Calu3 (cell line): Measurements from ENCODE around the gene SHC2. TPM values are rescaled to one million over a fixed set of nuclear protein-coding genes. Genes with fewer than 3 reads are reported as not detected.

ENCODE experiments used
- BruUV-seq: library from RNA; stranded (reverse); fragments of 400-500 nt; replicated peaks from 2 replicates; lab custom pipeline; 2021; lab: Mats Ljungman, UMichigan
- CTCF ChIA-PET: fragments of 300-600 bp; sonication (Branson Sonifier 250); formaldehyde crosslinking; loops from one replicate; lab custom pipeline; 2022; ENCODE audit warnings: antibody characterized with exemption; lab: Charles Lee
- DNase-seq: peaks from one replicate; pipeline ENCODE4 v3.0.0; 2022
- H3K27ac Mint-ChIP-seq: one replicate; pipeline ENCODE4 v1.8.0; 2022; ENCODE audit warnings: mixed read lengths; ENCODE audit not compliant: unreplicated experiment
- H3K27me3 Mint-ChIP-seq: one replicate; pipeline ENCODE4 v1.8.0; 2022; ENCODE audit warnings: mixed read lengths; ENCODE audit not compliant: unreplicated experiment
- H3K36me3 Mint-ChIP-seq: one replicate; pipeline ENCODE4 v1.8.0; 2022; ENCODE audit warnings: mild to moderate bottlenecking, moderate library complexity, mixed read lengths; ENCODE audit not compliant: insufficient read depth, unreplicated experiment
- H3K4me1 Mint-ChIP-seq: one replicate; pipeline ENCODE4 v1.8.0; 2022; ENCODE audit warnings: mild to moderate bottlenecking, low read depth, mixed read lengths; ENCODE audit not compliant: unreplicated experiment
- H3K4me3 Mint-ChIP-seq: one replicate; pipeline ENCODE4 v1.8.0; 2022; ENCODE audit warnings: mild to moderate bottlenecking, low read depth, moderate library complexity, mixed read lengths; ENCODE audit not compliant: unreplicated experiment
- H3K9me3 Mint-ChIP-seq: one replicate; pipeline ENCODE4 v1.8.0; 2022; ENCODE audit warnings: low read depth, mixed read lengths; ENCODE audit not compliant: unreplicated experiment
- CTCF ChIP-seq: fragments of 200-600 bp; IDR thresholded peaks from one replicate; pipeline ENCODE4 v1.8.0; 2022; ENCODE audit warnings: antibody characterized with exemption; ENCODE audit not compliant: unreplicated experiment
- intact Hi-C: fragments of 100-400 bp; cut with micrococcal nuclease; formaldehyde crosslinking; loops from one replicate; pipeline ENCODE4 v1.10.0; 2022; ENCODE audit not compliant: unreplicated experiment
- total RNA-seq: library from RNA; stranded (reverse); gene quantifications from 2 replicates; pipeline ENCODE4 v1.2.3, GENCODE V29; 2022

SHC2 gene
- total RNA-seq, 1 experiment from 2014 or later = 8.4 TPM

GRCh38 chr19:498511-498891 is 37.7 kb upstream of the SHC2 start:
- BruUV-seq = no TSS peak

GRCh38 chr19:497869-498510 is 37.2 kb upstream of the SHC2 start:
- Mint-ChIP-seq H3K27me3 (peaks cover 33% of the 10 kb centered on the region), H3K36me3 (peaks cover 19% of the 10 kb centered on the region), H3K4me1 (peaks cover 8% of the 10 kb centered on the region), H3K4me3 (peak overlapping the region; percentile 48), H3K9me3 (peaks cover 3% of the 10 kb centered on the region), H3K27ac (no peak overlapping the region)
- intact Hi-C loops = no loop called here
- CTCF ChIA-PET = interaction anchor here (0.6 to 1.1 kb wide), 2 partner anchors 8 to 134 kb away, joined by 7 read pairs; no protein-coding TSS in a partner anchor
- DNase-seq = peak; percentile 10
- TF ChIP-seq CTCF = no peak
- BruUV-seq = no TSS peak

More at GRCh38 chr19:498511-498891, 37.7 kb upstream of the SHC2 start:
- H3K27ac Mint-ChIP-seq = no peak overlapping the region
- H3K4me1 Mint-ChIP-seq = peaks cover 8% of the 10 kb centered on the region
- intact Hi-C loops = no loop called here
- no peak for TF ChIP-seq CTCF
- CTCF ChIA-PET = interaction anchor here (0.6 to 1.1 kb wide), 2 partner anchors 8 to 135 kb away, joined by 7 read pairs; no protein-coding TSS in a partner anchor
- peaks cover 18% of the 10 kb centered on the region for H3K36me3 Mint-ChIP-seq
- DNase-seq = no peak
- H3K4me3 Mint-ChIP-seq = peak overlapping the region; percentile 48
- H3K9me3 Mint-ChIP-seq = peaks cover 3% of the 10 kb centered on the region
- peaks cover 29% of the 10 kb centered on the region for H3K27me3 Mint-ChIP-seq

GRCh38 chr19:497491-497868 is 36.6 kb upstream of the SHC2 start:
- Mint-ChIP-seq H3K4me1 (peaks cover 8% of the 10 kb centered on the region), H3K9me3 (peaks cover 3% of the 10 kb centered on the region), H3K36me3 (peaks cover 19% of the 10 kb centered on the region), H3K27ac (no peak overlapping the region), H3K27me3 (peaks cover 33% of the 10 kb centered on the region), H3K4me3 (no peak overlapping the region)
- TF ChIP-seq CTCF = no peak
- DNase-seq = no peak
- BruUV-seq = no TSS peak
- CTCF ChIA-PET = interaction anchor here (1.1 kb wide), 1 partner anchor 9 kb away, joined by 7 read pairs; no protein-coding TSS in a partner anchor
- intact Hi-C loops = no loop called here

- peaks cover 19% of the 10 kb centered on the region for H3K36me3 Mint-ChIP-seq
- no TSS peak for BruUV-seq
Measured at GRCh38 chr19:496986-497385, 36.2 kb upstream of the SHC2 start.

More at GRCh38 chr19:496986-497385, 36.2 kb upstream of the SHC2 start:
- H3K27me3 Mint-ChIP-seq = peaks cover 33% of the 10 kb centered on the region
- H3K4me3 Mint-ChIP-seq = no peak overlapping the region
- CTCF ChIA-PET = no interaction called here
- peaks cover 3% of the 10 kb centered on the region for H3K9me3 Mint-ChIP-seq
- peaks cover 8% of the 10 kb centered on the region for H3K4me1 Mint-ChIP-seq
- no peak for DNase-seq
- no peak overlapping the region for H3K27ac Mint-ChIP-seq
- intact Hi-C loops = no loop called here
- no peak for TF ChIP-seq CTCF
